HUES64 (cell line): ENCODE results near the gene CFH.

Experiments used
- H3K27ac ChIP-seq: 2 replicates; pipeline ENCODE4 v1.7.0; 2013; ENCODE audit warnings: low read depth, low read length, inconsistent platforms
- H3K27me3 ChIP-seq: 2 replicates; pipeline ENCODE4 v1.6.1; 2013; ENCODE audit warnings: mild to moderate bottlenecking, low read length; ENCODE audit not compliant: insufficient read depth
- H3K36me3 ChIP-seq: 2 replicates; pipeline ENCODE4 v1.6.1; 2013; ENCODE audit warnings: mild to moderate bottlenecking, low read length; ENCODE audit not compliant: insufficient read depth
- H3K4me1 ChIP-seq: 2 replicates; pipeline ENCODE4 v1.6.1; 2013; ENCODE audit warnings: mild to moderate bottlenecking, low read length, moderate library complexity; ENCODE audit not compliant: insufficient read depth
- H3K4me3 ChIP-seq: 2 replicates; pipeline ENCODE4 v1.5.1; 2013; ENCODE audit warnings: mild to moderate bottlenecking, low read length, moderate library complexity
- H3K9ac ChIP-seq: 2 replicates; pipeline ENCODE4 v1.6.1; 2013; ENCODE audit warnings: mild to moderate bottlenecking, low read depth, low read length
- H3K9me3 ChIP-seq: 2 replicates; pipeline ENCODE4 v1.6.1; 2013; ENCODE audit warnings: low read depth, low read length; ENCODE audit not compliant: insufficient read depth
- WGBS: fragments of 150-250, 120-280 bp; methylation state at CpG from one replicate; pipeline ENCODE4 v1.1.7; 2013; ENCODE audit warnings: missing lambda C conversion rate; 5-methylcytosine and 5-hydroxymethylcytosine counted together

The CFH gene

DNA sequence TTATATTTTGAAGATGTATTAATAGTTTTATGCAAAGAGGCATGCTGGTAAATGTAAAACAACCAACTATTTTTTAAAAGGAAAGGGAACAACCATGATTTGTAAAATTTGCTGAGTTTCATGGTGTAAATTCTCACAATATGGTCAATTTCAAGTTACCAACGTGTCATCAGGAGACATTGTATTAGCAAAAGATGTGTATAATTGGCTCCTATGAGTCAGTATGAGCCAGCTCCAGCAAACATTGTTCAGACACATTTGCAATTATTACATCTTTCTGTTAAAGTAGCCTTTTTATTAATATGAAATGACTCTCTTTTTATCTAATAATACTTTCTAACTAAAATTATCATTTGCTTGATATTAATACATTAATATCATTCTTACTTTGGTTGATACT is 15.3 kb downstream of the CFH start:
- no peak overlapping the region for H3K4me3 ChIP-seq
- H3K9ac ChIP-seq = no peak overlapping the region
- no peaks in the 10 kb centered on the region for H3K4me1 ChIP-seq
- peaks cover 11% of the 10 kb centered on the region; the same call in 1 of the 2 replicates for H3K9me3 ChIP-seq
- H3K27ac ChIP-seq = no peak overlapping the region
- no peaks in the 10 kb centered on the region for H3K27me3 ChIP-seq
- no peaks in the 10 kb centered on the region for H3K36me3 ChIP-seq
- WGBS = 92% methylated on average over 1 of the region's 1 CpG

DNA sequence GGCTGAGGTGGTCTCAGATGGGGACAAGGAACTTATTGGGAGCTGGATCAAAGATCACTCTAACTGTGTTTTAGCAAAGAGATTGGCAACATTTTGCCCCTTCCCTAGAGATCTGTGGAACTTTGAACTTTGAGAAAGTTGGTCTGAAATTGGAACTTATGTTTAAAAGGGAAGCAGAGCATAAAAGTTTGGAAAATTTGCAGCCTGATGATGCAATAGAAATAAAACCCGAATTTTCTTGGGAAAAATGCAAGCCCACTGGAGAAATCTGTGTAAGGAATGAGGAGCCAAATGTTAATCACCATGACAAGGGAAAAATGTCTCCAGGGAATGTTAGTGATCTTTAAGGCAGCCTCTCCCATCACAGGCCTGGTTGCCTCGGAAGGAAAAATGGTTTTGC is 17.2 kb downstream of the CFH start:
- H3K4me3 ChIP-seq = no peak overlapping the region
- H3K36me3 ChIP-seq = no peaks in the 10 kb centered on the region
- H3K27ac ChIP-seq = no peak overlapping the region
- WGBS = 90% methylated on average over 2 of the region's 2 CpGs
- H3K4me1 ChIP-seq = no peaks in the 10 kb centered on the region
- H3K9ac ChIP-seq = no peak overlapping the region
- H3K27me3 ChIP-seq = no peaks in the 10 kb centered on the region
- H3K9me3 ChIP-seq = peaks cover 11% of the 10 kb centered on the region; the same call in 1 of the 2 replicates

DNA sequence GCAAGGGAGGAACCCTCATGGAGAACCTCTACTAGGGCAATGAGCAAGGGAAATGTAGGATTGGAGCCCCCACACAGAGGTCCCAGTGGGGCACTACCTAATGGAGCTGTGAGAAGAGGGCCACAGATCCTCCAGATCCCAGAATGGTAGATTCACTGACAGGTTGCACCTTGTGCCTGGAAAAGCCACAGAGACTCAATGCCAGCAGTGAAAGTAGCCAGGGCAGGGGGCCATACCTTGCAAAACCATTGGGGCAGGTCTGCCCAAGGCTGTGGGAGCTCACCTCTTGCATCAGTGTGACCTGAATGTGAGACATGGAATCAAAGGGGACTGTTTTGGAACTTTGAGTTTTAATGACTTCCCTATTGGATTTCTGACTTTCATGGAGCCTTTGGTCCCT is 17.9 kb downstream of the CFH start:
- H3K9me3 ChIP-seq = peaks cover 11% of the 10 kb centered on the region; the same call in 1 of the 2 replicates
- no peak overlapping the region for H3K4me3 ChIP-seq
- H3K36me3 ChIP-seq = no peaks in the 10 kb centered on the region
- no peaks in the 10 kb centered on the region for H3K4me1 ChIP-seq
- H3K9ac ChIP-seq = no peak overlapping the region
- H3K27ac ChIP-seq = no peak overlapping the region
- no peaks in the 10 kb centered on the region for H3K27me3 ChIP-seq

- H3K27ac ChIP-seq = no peak overlapping the region
- no peaks in the 10 kb centered on the region for H3K4me1 ChIP-seq
- H3K4me3 ChIP-seq = no peak overlapping the region
- H3K27me3 ChIP-seq = no peaks in the 10 kb centered on the region
- H3K9me3 ChIP-seq = no peaks in the 10 kb centered on the region
- H3K36me3 ChIP-seq = no peaks in the 10 kb centered on the region
- no peak overlapping the region for H3K9ac ChIP-seq
Measured at GRCh38 chr1:196674908-196675307, 23.1 kb downstream of the CFH start.

- WGBS = no CpG with 5 or more reads among the region's 2 CpGs
- Histone ChIP-seq H3K9me3 (no peaks in the 10 kb centered on the region), H3K27ac (no peak overlapping the region), H3K4me3 (no peak overlapping the region), H3K9ac (no peak overlapping the region), H3K27me3 (no peaks in the 10 kb centered on the region), H3K36me3 (no peaks in the 10 kb centered on the region), H3K4me1 (no peaks in the 10 kb centered on the region)
Measured at GRCh38 chr1:196677781-196678509, 26.1 kb downstream of the CFH start.

GRCh38 chr1:196678510-196678884 is 26.7 kb downstream of the CFH start:
- Histone ChIP-seq H3K27ac (no peak overlapping the region), H3K27me3 (no peaks in the 10 kb centered on the region), H3K36me3 (no peaks in the 10 kb centered on the region), H3K9me3 (no peaks in the 10 kb centered on the region), H3K4me1 (no peaks in the 10 kb centered on the region), H3K4me3 (no peak overlapping the region), H3K9ac (no peak overlapping the region)
- 81% methylated on average over 3 of the region's 3 CpGs for WGBS

DNA sequence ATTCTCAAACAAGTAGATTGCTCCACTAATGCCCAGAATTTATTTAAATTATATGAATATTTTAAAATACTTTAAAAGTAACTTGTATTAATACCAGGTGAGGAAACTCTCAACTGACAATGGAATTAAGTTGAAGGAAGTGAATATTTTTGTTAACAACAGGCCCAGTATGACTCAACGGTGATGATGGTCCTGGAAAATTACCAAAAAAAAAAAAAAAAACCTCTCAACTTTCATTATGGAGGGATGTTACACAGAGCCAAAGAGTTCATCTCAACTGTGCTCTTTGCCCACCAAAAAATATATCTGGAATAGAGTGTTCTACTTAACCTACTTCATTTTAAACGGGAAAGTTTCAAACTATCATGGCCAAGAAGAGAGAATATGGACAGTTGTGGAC is 28.3 kb downstream of the CFH start:
- H3K4me1 ChIP-seq = no peaks in the 10 kb centered on the region
- H3K4me3 ChIP-seq = no peak overlapping the region
- no peak overlapping the region for H3K27ac ChIP-seq
- no peaks in the 10 kb centered on the region for H3K36me3 ChIP-seq
- no peaks in the 10 kb centered on the region for H3K9me3 ChIP-seq
- H3K9ac ChIP-seq = no peak overlapping the region
- no peaks in the 10 kb centered on the region for H3K27me3 ChIP-seq
- 89% methylated on average over 2 of the region's 2 CpGs for WGBS

DNA sequence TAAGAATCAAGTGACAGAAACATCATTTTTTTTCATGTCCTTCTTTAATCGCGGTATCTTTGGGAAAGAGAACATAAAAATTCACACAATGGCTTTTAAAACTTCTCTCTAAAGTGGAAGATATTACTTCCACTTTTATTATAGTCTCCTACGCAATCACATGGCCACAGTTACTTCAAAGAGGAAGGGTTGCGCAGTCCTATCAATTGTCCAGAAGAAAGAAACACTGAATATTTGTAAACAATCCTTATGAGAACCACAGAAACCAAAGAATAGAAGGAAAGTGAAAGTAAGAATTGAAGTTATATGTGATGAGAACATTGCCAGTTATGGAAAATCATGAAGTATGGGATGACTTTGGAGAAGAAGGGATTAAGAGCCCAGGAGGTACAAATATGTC is 32.6 kb downstream of the CFH start:
- Histone ChIP-seq H3K4me3 (no peak overlapping the region), H3K27ac (no peak overlapping the region), H3K4me1 (no peaks in the 10 kb centered on the region), H3K9ac (no peak overlapping the region), H3K36me3 (no peaks in the 10 kb centered on the region), H3K27me3 (no peaks in the 10 kb centered on the region), H3K9me3 (no peaks in the 10 kb centered on the region)
- 96% methylated on average over 4 of the region's 4 CpGs for WGBS

- H3K4me3 ChIP-seq = no peak overlapping the region
- H3K27ac ChIP-seq = no peak overlapping the region
- H3K9ac ChIP-seq = no peak overlapping the region
- H3K27me3 ChIP-seq = no peaks in the 10 kb centered on the region
- no peaks in the 10 kb centered on the region for H3K4me1 ChIP-seq
- WGBS = 100% methylated on average over 1 of the region's 1 CpG
- no peaks in the 10 kb centered on the region for H3K36me3 ChIP-seq
- no peaks in the 10 kb centered on the region for H3K9me3 ChIP-seq
Measured at GRCh38 chr1:196685506-196685905, 33.7 kb downstream of the CFH start.

GRCh38 chr1:196689001-196689400 is 37.2 kb downstream of the CFH start:
- Histone ChIP-seq H3K9ac (no peak overlapping the region), H3K9me3 (no peaks in the 10 kb centered on the region), H3K4me1 (no peaks in the 10 kb centered on the region), H3K27ac (no peak overlapping the region), H3K36me3 (no peaks in the 10 kb centered on the region), H3K27me3 (no peaks in the 10 kb centered on the region), H3K4me3 (no peak overlapping the region)
- 90% methylated on average over 3 of the region's 3 CpGs for WGBS

DNA sequence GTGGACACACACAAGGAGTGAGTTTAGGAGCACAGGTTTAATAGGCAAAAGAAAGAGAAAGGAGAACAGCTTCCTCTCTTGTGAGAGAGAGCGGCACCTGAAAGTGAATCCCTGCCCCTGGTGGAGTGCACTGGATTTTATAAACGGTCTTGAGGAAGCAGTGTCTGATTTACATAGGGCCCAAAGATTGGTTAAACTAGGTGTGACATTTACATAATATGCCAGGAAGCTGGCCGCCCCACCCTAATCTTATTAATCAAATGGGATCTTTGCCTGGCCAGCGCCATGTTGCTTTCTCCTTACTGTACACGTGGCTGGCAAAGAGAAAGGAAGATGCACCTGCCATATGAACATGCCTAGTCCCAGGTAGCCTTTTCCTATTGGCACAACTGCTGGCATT is 38.7 kb downstream of the CFH start:
- H3K36me3 ChIP-seq = no peaks in the 10 kb centered on the region
- H3K9me3 ChIP-seq = no peaks in the 10 kb centered on the region
- no peak overlapping the region for H3K27ac ChIP-seq
- H3K4me3 ChIP-seq = no peak overlapping the region
- H3K27me3 ChIP-seq = no peaks in the 10 kb centered on the region
- no peaks in the 10 kb centered on the region for H3K4me1 ChIP-seq
- WGBS = 81% methylated on average over 5 of the region's 5 CpGs
- no peak overlapping the region for H3K9ac ChIP-seq

DNA sequence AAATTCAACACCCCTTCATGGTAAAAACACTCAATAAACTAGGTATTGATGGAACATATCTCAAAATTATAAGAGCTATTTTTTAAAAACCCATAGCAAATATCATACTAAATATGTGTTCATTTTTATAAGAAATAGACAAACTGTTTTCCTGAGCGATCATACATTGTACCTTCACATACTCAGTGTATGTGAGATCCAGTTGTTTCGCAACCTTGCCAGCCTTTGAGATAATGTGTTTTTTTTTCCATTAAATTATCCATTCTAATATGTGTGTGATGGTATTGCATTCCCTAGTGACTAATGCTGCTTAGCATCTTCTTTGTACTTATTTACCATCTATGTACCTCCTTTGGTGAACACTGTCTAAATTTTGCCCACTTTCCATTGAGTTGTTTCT is 47.1 kb downstream of the CFH start:
- Histone ChIP-seq H3K9me3 (no peaks in the 10 kb centered on the region), H3K27ac (no peak overlapping the region), H3K4me3 (no peak overlapping the region), H3K27me3 (no peaks in the 10 kb centered on the region), H3K36me3 (no peaks in the 10 kb centered on the region), H3K9ac (no peak overlapping the region), H3K4me1 (no peaks in the 10 kb centered on the region)
- WGBS = no CpG with 5 or more reads among the region's 2 CpGs
